Thymus (tissue), 11 donors: Measurements from ENCODE around the gene CTTN. TPM values are rescaled to one million over a fixed set of nuclear protein-coding genes. Genes with fewer than 3 reads are reported as not detected.
A peak's percentile ranks its signal among the peaks of the same experiment; 100 is the strongest.
"Not testable (repeated sequence)": the region's sequence is repeated elsewhere in the genome, so short reads cannot be mapped to it uniquely, and the experiment has no call there.

Experiments used
- DNase-seq, 9 donors: peaks; one replicate each; pipeline ENCODE4 v3.0.0-alpha.2; 2013; ENCODE audit warnings: low spot score in 9 of 9, low read depth in 6 of 9, missing footprints in 1 of 9
- H3K27ac ChIP-seq, 2 donors: one replicate each; pipeline ENCODE4 v1.5.1; 2013; ENCODE audit warnings: control low read depth in 1 of 2, low read depth in 1 of 2, low read length in 1 of 2, mild to moderate bottlenecking in 1 of 2, moderate library complexity in 1 of 2
- H3K27me3 ChIP-seq, 2 donors: one replicate each; pipeline ENCODE4 v1.5.1; 2013; ENCODE audit warnings: low read length in 1 of 2; ENCODE audit not compliant: control insufficient read depth in 2 of 2, insufficient read depth in 1 of 2
- H3K36me3 ChIP-seq, 2 donors: one replicate each; pipeline ENCODE4 v1.5.1; 2013; ENCODE audit warnings: low read length in 1 of 2, mild to moderate bottlenecking in 1 of 2, moderate library complexity in 1 of 2; ENCODE audit not compliant: control insufficient read depth in 2 of 2, insufficient read depth in 2 of 2
- H3K4me1 ChIP-seq, 2 donors: one replicate each; pipeline ENCODE4 v1.5.1; 2013; ENCODE audit warnings: low read length in 2 of 2; ENCODE audit not compliant: control insufficient read depth in 2 of 2, insufficient read depth in 2 of 2
- H3K4me3 ChIP-seq, 2 donors: one replicate each; pipeline ENCODE4 v1.5.1; 2013; ENCODE audit warnings: low read length in 2 of 2, control low read depth in 1 of 2, mild to moderate bottlenecking in 1 of 2
- H3K9me3 ChIP-seq, 2 donors: one replicate each; pipeline ENCODE4 v1.5.1; 2013; ENCODE audit warnings: low read length in 1 of 2, mild to moderate bottlenecking in 1 of 2; ENCODE audit not compliant: control insufficient read depth in 2 of 2, insufficient read depth in 1 of 2
- WGBS: extraction: QIAGEN DNeasy Blood & Tissue Kit; methylation state at CpG from one replicate; pipeline ENCODE4 v1.1.7; 2013; 5-methylcytosine and 5-hydroxymethylcytosine counted together
- polyA plus RNA-seq: library from polyadenylated mRNA; stranded (reverse); fragments of 200-250 nt; gene quantifications from one replicate; pipeline ENCODE4 v1.2.3, GENCODE V29; 2013
- total RNA-seq: library from RNA; stranded (reverse); fragments of 120-200 nt; gene quantifications from one replicate; pipeline ENCODE4 v1.2.4, GENCODE V29; 2013
- donor health status: healthy.

Gene CTTN
- total and polyA plus RNA-seq, 2 donors, result 31.4 to 65.5 TPM

GRCh38 chr11:70387564-70387963 lies 10.8 kb upstream of the CTTN start:
- no peak for DNase-seq
- H3K4me1 ChIP-seq, result peaks cover 0 to 2% of the 10 kb centered on the region in 2 donors
- H3K27ac ChIP-seq, result no peak overlapping the region
- H3K4me3 ChIP-seq, result no peak overlapping the region
- WGBS, result 99% methylated on average over 4 of the region's 4 CpGs
- no peaks in the 10 kb centered on the region for H3K27me3 ChIP-seq
- no peaks in the 10 kb centered on the region for H3K9me3 ChIP-seq
- H3K36me3 ChIP-seq, result peaks cover 8% of the 10 kb centered on the region in 2 donors

- Histone ChIP-seq H3K27ac (peak overlapping the region in 1 of 2 donors; percentile 31), H3K4me3 (no peak overlapping the region), H3K4me1 (peaks cover 0 to 2% of the 10 kb centered on the region in 2 donors), H3K36me3 (peaks cover 0 to 8% of the 10 kb centered on the region in 2 donors), H3K27me3 (peaks cover 0 to 2% of the 10 kb centered on the region in 2 donors), H3K9me3 (no peaks in the 10 kb centered on the region)
- DNase-seq, result no peak
- WGBS, result 83% methylated on average over 6 of the region's 6 CpGs
Measured at GRCh38 chr11:70389201-70389600, 9.1 kb upstream of the CTTN start.

- H3K27me3 ChIP-seq, H3K4me1 ChIP-seq, H3K36me3 ChIP-seq, H3K9me3 ChIP-seq, DNase-seq, H3K4me3 ChIP-seq, H3K27ac ChIP-seq: not testable (repeated sequence)
- 98% methylated on average over 7 of the region's 7 CpGs for whole genome bisulfite sequencing
Measured at GRCh38 chr11:70390882-70391281, 7.4 kb upstream of the CTTN start.

GRCh38 chr11:70394211-70394950 lies 3.9 kb upstream of the CTTN start:
- Histone ChIP-seq H3K36me3 (no peaks in the 10 kb centered on the region), H3K27ac (no peak overlapping the region), H3K27me3 (peaks cover 4 to 38% of the 10 kb centered on the region in 2 donors), H3K9me3 (no peaks in the 10 kb centered on the region), H3K4me1 (peaks cover 10 to 13% of the 10 kb centered on the region in 2 donors), H3K4me3 (no peak overlapping the region)
- WGBS, result 97% methylated on average over 15 of the region's 15 CpGs
- DNase-seq, result no peak

- Histone ChIP-seq H3K27me3 (peaks cover 18 to 58% of the 10 kb centered on the region in 2 donors), H3K27ac (no peak overlapping the region), H3K4me1 (peaks cover 10 to 12% of the 10 kb centered on the region in 2 donors), H3K4me3 (peak overlapping the region; percentile 59 to 81), H3K36me3 (no peaks in the 10 kb centered on the region), H3K9me3 (no peaks in the 10 kb centered on the region)
- DNase-seq, result peak in 2 of 9 donors; percentile 10 to 11
- 30% methylated on average over 18 of the region's 18 CpGs for WGBS
Measured at GRCh38 chr11:70397336-70397982, 870 bp upstream of the CTTN start.

- Histone ChIP-seq H3K36me3 (no peaks in the 10 kb centered on the region), H3K4me3 (peak overlapping the region; percentile 59 to 81), H3K4me1 (peaks cover 10 to 12% of the 10 kb centered on the region in 2 donors), H3K27ac (peak overlapping the region in 1 of 2 donors; percentile 65), H3K9me3 (no peaks in the 10 kb centered on the region), H3K27me3 (peaks cover 18 to 62% of the 10 kb centered on the region in 2 donors)
- peak in 1 of 9 donors; percentile 22 for DNase-seq
- 7% methylated on average over 42 of the region's 42 CpGs for WGBS
Measured at GRCh38 chr11:70398834-70399680, 728 bp downstream of the CTTN start.

- WGBS, result 54% methylated on average over 16 of the region's 16 CpGs
- Histone ChIP-seq H3K9me3 (no peaks in the 10 kb centered on the region), H3K4me3 (peak overlapping the region in 1 of 2 donors; percentile 59), H3K27ac (no peak overlapping the region), H3K27me3 (peaks cover 18 to 59% of the 10 kb centered on the region in 2 donors), H3K36me3 (no peaks in the 10 kb centered on the region), H3K4me1 (peaks cover 10 to 12% of the 10 kb centered on the region in 2 donors)
- no peak for DNase-seq
Measured at GRCh38 chr11:70399681-70400112, 1.4 kb downstream of the CTTN start.

GRCh38 chr11:70400643-70401042 lies 2.3 kb downstream of the CTTN start:
- no peak overlapping the region for H3K4me3 ChIP-seq
- no peak overlapping the region for H3K27ac ChIP-seq
- H3K36me3 ChIP-seq, result no peaks in the 10 kb centered on the region
- 77% methylated on average over 8 of the region's 8 CpGs for WGBS
- H3K27me3 ChIP-seq, result peaks cover 18 to 55% of the 10 kb centered on the region in 2 donors
- H3K9me3 ChIP-seq, result no peaks in the 10 kb centered on the region
- peaks cover 10 to 12% of the 10 kb centered on the region in 2 donors for H3K4me1 ChIP-seq
- no peak for DNase-seq
